ENCODE measurements around the gene IGBP1. TPM values are rescaled to one million over a fixed set of nuclear protein-coding genes. Genes with fewer than 3 reads are reported as not detected.
"Not testable (repeated sequence)": the region's sequence is repeated elsewhere in the genome, so short reads cannot be mapped to it uniquely, and the experiment has no call there.

Gene IGBP1
- total RNA-seq, 1 experiment from 2014 or later: 41.6 TPM

GRCh38 chrX:70208479-70208878 lies 75.2 kb downstream of the IGBP1 start:
- no TSS peak for BruUV-seq (replicated peaks)
- Mint-ChIP-seq H3K27me3 (ENCODE audit: insufficient read depth, unreplicated experiment) (peaks cover 17% of the 10 kb centered on the region), H3K9me3 (ENCODE audit: unreplicated experiment) (no peaks in the 10 kb centered on the region), H3K4me1 (ENCODE audit: low read depth, unreplicated experiment) (no peaks in the 10 kb centered on the region), H3K27ac (ENCODE audit: unreplicated experiment) (no peak overlapping the region), H3K4me3 (ENCODE audit: unreplicated experiment) (no peak overlapping the region), H3K36me3 (ENCODE audit: insufficient read depth, unreplicated experiment) (peaks cover 4% of the 10 kb centered on the region)
- ChIA-PET POLR2A (no interaction called here), CTCF (interaction anchor here (0.5 kb wide), 1 partner anchor 65 kb away, joined by 4 read pairs; no protein-coding TSS in a partner anchor)
- Histone ChIP-seq H3K27me3 (replicated peaks; ENCODE audit: control insufficient read depth, insufficient read depth, low read length) (no peaks in the 10 kb centered on the region), H3K9me3 (no peaks in the 10 kb centered on the region), H3K36me3 (ENCODE audit: control insufficient read depth, insufficient read depth, low read length) (no peaks in the 10 kb centered on the region), H3K4me3 (ENCODE audit: low read depth, low read length) (no peak overlapping the region), H3K4me1 (no peaks in the 10 kb centered on the region)
- TF ChIP-seq CTCF (IDR thresholded peaks at IDR 0.05; ENCODE audit: insufficient read depth in 1 of 2, low read depth in 1 of 2, low read length in 1 of 2, severe bottlenecking in 1 of 2, unreplicated experiment in 1 of 2): no peak
- DNase-seq: no peak
- intact Hi-C loops (cut with micrococcal nuclease; ENCODE audit: unreplicated experiment): no loop called here

- H3K4me1 Mint-ChIP-seq (ENCODE audit: low read depth, unreplicated experiment); BruUV-seq (replicated peaks); H3K4me3 ChIP-seq (ENCODE audit: low read depth, low read length); H3K4me1 ChIP-seq; intact Hi-C loops (cut with micrococcal nuclease; ENCODE audit: unreplicated experiment); H3K27ac Mint-ChIP-seq (ENCODE audit: unreplicated experiment); H3K9me3 Mint-ChIP-seq (ENCODE audit: unreplicated experiment); H3K27me3 ChIP-seq (replicated peaks; ENCODE audit: control insufficient read depth, insufficient read depth, low read length); CTCF ChIA-PET; H3K36me3 ChIP-seq (ENCODE audit: control insufficient read depth, insufficient read depth, low read length); POLR2A ChIA-PET; DNase-seq; H3K36me3 Mint-ChIP-seq (ENCODE audit: insufficient read depth, unreplicated experiment); H3K9me3 ChIP-seq; H3K4me3 Mint-ChIP-seq (ENCODE audit: unreplicated experiment): not testable (repeated sequence)
- peaks cover 10% of the 10 kb centered on the region for H3K27me3 Mint-ChIP-seq (ENCODE audit: insufficient read depth, unreplicated experiment)
Observed at GRCh38 chrX:70209570-70209969, 76.3 kb downstream of the IGBP1 start.

Other genes with a start within 250 kb of the IGBP1 start
- gene AWAT2, start 83.5 kb upstream of the IGBP1 start, total RNA-seq (2022): not detected in 2 replicates
- gene OTUD6A, start 71.0 kb upstream of the IGBP1 start, total RNA-seq (2022): not detected in 2 replicates
- gene DGAT2L6, start 44.0 kb downstream of the IGBP1 start, total RNA-seq (2022): not detected in 2 replicates
- gene AWAT1, start 101.2 kb downstream of the IGBP1 start, total RNA-seq (2022): not detected in 2 replicates
- gene P2RY4, start 126.8 kb downstream of the IGBP1 start, total RNA-seq (2022): 0.18 TPM in 1 of 2 replicates, not detected in the other
- gene ARR3, start 134.9 kb downstream of the IGBP1 start, total RNA-seq (2022): not detected in 2 replicates
- gene RAB41, start 148.7 kb downstream of the IGBP1 start, total RNA-seq (2022): not detected in 2 replicates
- gene PDZD11, start 156.5 kb downstream of the IGBP1 start, total RNA-seq (2022): 44.4 and 45.0 TPM in 2 replicates
- 36.9 and 39.6 TPM in 2 replicates for gene KIF4A, start 156.7 kb downstream of the IGBP1 start, total RNA-seq (2022)

All from Caco-2 (cell line).